ENCODE measurements around the gene NIT1.

- no peak for TF ChIP-seq EP300 (IDR thresholded peaks at IDR 0.05; ENCODE audit: borderline replicate concordance)
- no peak for TF ChIP-seq RAD21 (IDR thresholded peaks at IDR 0.05; ENCODE audit: low read depth)
- TF ChIP-seq CREB1 (IDR thresholded peaks at IDR 0.05; ENCODE audit: low read depth), result no peak
- no peak for TF ChIP-seq USF1 (IDR thresholded peaks at IDR 0.05)
- no peak for TF ChIP-seq REST (IDR thresholded peaks at IDR 0.05; ENCODE audit: low read depth)
- no peak for TF ChIP-seq TAF1 (IDR thresholded peaks at IDR 0.05; ENCODE audit: low read depth)
- no peak for TF ChIP-seq TEAD4 (IDR thresholded peaks at IDR 0.05)
- TF ChIP-seq TCF12 (IDR thresholded peaks at IDR 0.05; ENCODE audit: low read depth), result no peak
Measured at GRCh38 chr1:161111527-161111926, 6.4 kb upstream of the NIT1 start.
